IMR-90 (cell line): ENCODE measurements around the gene HCFC1. TPM values are rescaled to one million over a fixed set of nuclear protein-coding genes. Genes with fewer than 3 reads are reported as not detected.

Experiments
- ATAC-seq: fragments of 200-7000 bp; cut with Tn5 transposase; 2 replicates; pipeline ENCODE4 v1.9.1; 2020; ENCODE audit warnings: low read depth, mild to moderate bottlenecking, moderate library complexity
- BruUV-seq: library from RNA; stranded (reverse); fragments of 400-500 nt; replicated peaks from 2 replicates; lab custom pipeline; 2021; lab: Mats Ljungman, UMichigan
- CTCF ChIA-PET: fragments of 300-600 bp; formaldehyde crosslinking; extraction: SDS; loops from one replicate; lab custom pipeline; 2021; ENCODE audit warnings: antibody characterized with exemption; lab: Yijun Ruan, JAX
- POLR2A ChIA-PET: fragments of 300-600 bp; sonication (Branson Sonifier 250); formaldehyde crosslinking; loops from one replicate; lab custom pipeline; 2022; ENCODE audit warnings: antibody characterized with exemption; ENCODE audit not compliant: unreplicated experiment; lab: Charles Lee
- DNase-seq: peaks from one replicate; pipeline ENCODE4 v3.0.0; 2013
- H2AFZ ChIP-seq: replicated peaks from 2 replicates; pipeline ENCODE3; 2013; ENCODE audit warnings: low read length, mild to moderate bottlenecking; ENCODE audit not compliant: poor library complexity
- H2AK5ac ChIP-seq: 2 replicates; pipeline ENCODE4 v1.6.1; 2013; ENCODE audit warnings: low read depth, low read length, inconsistent platforms
- H2AK9ac ChIP-seq: replicated peaks from 2 replicates; pipeline ENCODE3; 2013; ENCODE audit warnings: mild to moderate bottlenecking, low read depth, low read length, moderate library complexity; ENCODE audit not compliant: poor library complexity
- H2BK120ac ChIP-seq: 2 replicates; pipeline ENCODE4 v1.6.1; 2013; ENCODE audit warnings: low read depth, low read length, inconsistent platforms
- H2BK15ac ChIP-seq: 3 replicates; pipeline ENCODE4 v1.6.1; 2013; ENCODE audit warnings: low read depth, low read length, inconsistent platforms
- H2BK20ac ChIP-seq: 2 replicates; pipeline ENCODE4 v1.6.1; 2013; ENCODE audit warnings: low read depth, mild to moderate bottlenecking, inconsistent platforms, low read length, moderate library complexity
- H2BK5ac ChIP-seq: 2 replicates; pipeline ENCODE4 v1.6.1; 2013; ENCODE audit warnings: mild to moderate bottlenecking, low read depth, low read length, inconsistent platforms; ENCODE audit not compliant: poor library complexity, severe bottlenecking
- H3K14ac ChIP-seq: replicated peaks from 2 replicates; pipeline ENCODE4 v1.6.1; 2013; ENCODE audit warnings: low read depth, low read length, inconsistent platforms
- H3K18ac ChIP-seq: 2 replicates; pipeline ENCODE4 v1.6.1; 2013; ENCODE audit warnings: low read depth, low read length, control low read depth
- H3K23ac ChIP-seq: 2 replicates; pipeline ENCODE4 v1.6.1; 2013; ENCODE audit warnings: low read depth, low read length, inconsistent platforms
- H3K27ac ChIP-seq: 2 replicates; pipeline ENCODE4 v1.5.1; 2013; ENCODE audit warnings: mild to moderate bottlenecking, control low read depth, low read length; ENCODE audit not compliant: insufficient read depth
- H3K27me3 ChIP-seq: 2 replicates; pipeline ENCODE4 v1.6.1; 2013; ENCODE audit warnings: low read length; ENCODE audit not compliant: control insufficient read depth, insufficient read depth
- H3K36me3 ChIP-seq: 2 replicates; pipeline ENCODE4 v1.6.1; 2013; ENCODE audit warnings: low read length, mixed read lengths; ENCODE audit not compliant: control insufficient read depth, insufficient read depth
- H3K4ac ChIP-seq: 2 replicates; pipeline ENCODE4 v1.6.1; 2013; ENCODE audit warnings: low read depth, low read length, inconsistent platforms
- H3K4me1 ChIP-seq: 2 replicates; pipeline ENCODE4 v1.6.1; 2013; ENCODE audit warnings: low read length, mixed read lengths; ENCODE audit not compliant: control insufficient read depth, insufficient read depth
- H3K4me2 ChIP-seq: 2 replicates; pipeline ENCODE4 v1.6.1; 2013; ENCODE audit warnings: low read depth, mild to moderate bottlenecking, control low read depth, low read length, moderate library complexity
- H3K4me3 ChIP-seq: 2 replicates; pipeline ENCODE4 v1.5.1; 2013; ENCODE audit warnings: low read depth, mild to moderate bottlenecking, control low read depth, low read length, moderate library complexity; ENCODE audit not compliant: insufficient read depth
- H3K56ac ChIP-seq: 2 replicates; pipeline ENCODE4 v1.6.1; 2013; ENCODE audit warnings: low read length, inconsistent platforms; ENCODE audit not compliant: insufficient read depth; ENCODE audit errors: extremely low read depth
- H3K79me1 ChIP-seq, 2 experiments: 2 replicates each; pipeline ENCODE4 v1.6.1; 2013; ENCODE audit warnings: low read length in 2 of 2, inconsistent platforms in 1 of 2, low read depth in 1 of 2
- H3K9ac ChIP-seq: 2 replicates; pipeline ENCODE4 v1.6.1; 2013; ENCODE audit warnings: low read depth, low read length, control low read depth
- H3K9me1 ChIP-seq: 2 replicates; pipeline ENCODE4 v1.6.1; 2013; ENCODE audit warnings: low read length, inconsistent platforms; ENCODE audit not compliant: insufficient read depth
- H3K9me3 ChIP-seq: 2 replicates; pipeline ENCODE4 v1.6.1; 2013; ENCODE audit warnings: low read length; ENCODE audit not compliant: control insufficient read depth, insufficient read depth
- H4K20me1 ChIP-seq: 2 replicates; pipeline ENCODE4 v1.6.1; 2013; ENCODE audit warnings: low read length, inconsistent platforms; ENCODE audit not compliant: insufficient read depth
- H4K5ac ChIP-seq: 2 replicates; pipeline ENCODE4 v1.6.1; 2013; ENCODE audit warnings: mild to moderate bottlenecking, low read depth, low read length, control low read depth
- H4K8ac ChIP-seq, 2 experiments: 2 replicates each; pipeline ENCODE4 v1.6.1; 2013; ENCODE audit warnings: low read depth in 2 of 2, low read length in 2 of 2, control low read depth in 1 of 2, inconsistent platforms in 1 of 2
- H4K91ac ChIP-seq: 2 replicates; pipeline ENCODE4 v1.6.1; 2013; ENCODE audit warnings: low read depth, low read length, inconsistent platforms; ENCODE audit not compliant: insufficient read depth
- BHLHE40 ChIP-seq: fragments of 150-350 bp; IDR thresholded peaks from 2 replicates; pipeline ENCODE4 v1.6.1; 2016; ENCODE audit warnings: mild to moderate bottlenecking, low read depth, low read length
- CEBPB ChIP-seq: IDR thresholded peaks from 2 replicates; pipeline ENCODE4 v1.6.1; 2012; ENCODE audit warnings: low read depth, low read length, improper control_type of control experiment
- CHD1 ChIP-seq: IDR thresholded peaks from 2 replicates; pipeline ENCODE4 v1.6.1; 2012; ENCODE audit warnings: low read depth, low read length, improper control_type of control experiment
- CTCF ChIP-seq: conservative IDR thresholded peaks from 2 replicates; pipeline ENCODE4 v1.5.1; 2012; ENCODE audit warnings: mild to moderate bottlenecking, low read depth, low read length, improper control_type of control experiment
- ELK1 ChIP-seq: fragments of 150-350 bp; IDR thresholded peaks from 2 replicates; pipeline ENCODE4 v1.6.1; 2016; ENCODE audit warnings: low read depth, mild to moderate bottlenecking, low read length, moderate library complexity, borderline replicate concordance
- FOS ChIP-seq: fragments of 150-350 bp; IDR thresholded peaks from 2 replicates; pipeline ENCODE4 v1.6.1; 2016; ENCODE audit warnings: low read depth, low read length
- MAFK ChIP-seq: IDR thresholded peaks from 2 replicates; pipeline ENCODE4 v1.6.1; 2012; ENCODE audit warnings: low read depth, low read length, improper control_type of control experiment
- MAZ ChIP-seq: IDR thresholded peaks from 2 replicates; pipeline ENCODE4 v1.6.1; 2012; ENCODE audit warnings: low read depth, mild to moderate bottlenecking, low read length, improper control_type of control experiment, moderate library complexity, borderline replicate concordance
- MXI1 ChIP-seq: IDR thresholded peaks from 2 replicates; pipeline ENCODE4 v1.6.1; 2012; ENCODE audit warnings: low read depth, mild to moderate bottlenecking, low read length, moderate library complexity, borderline replicate concordance
- NFE2L2 ChIP-seq: fragments of 150-350 bp; IDR thresholded peaks from 2 replicates; pipeline ENCODE4 v1.6.1; 2016; ENCODE audit warnings: low read depth, mild to moderate bottlenecking, low read length
- RAD21 ChIP-seq: IDR thresholded peaks from 2 replicates; pipeline ENCODE4 v1.6.1; 2012; ENCODE audit warnings: low read length, improper control_type of control experiment
- RCOR1 ChIP-seq: IDR thresholded peaks from 2 replicates; pipeline ENCODE4 v1.6.1; 2012; ENCODE audit warnings: mild to moderate bottlenecking, low read length, improper control_type of control experiment; ENCODE audit not compliant: insufficient replicate concordance
- RFX5 ChIP-seq: IDR thresholded peaks from 2 replicates; pipeline ENCODE4 v1.8.0; 2012; ENCODE audit warnings: low read depth, mild to moderate bottlenecking, low read length, moderate library complexity
- SMC3 ChIP-seq: fragments of 150-350 bp; IDR thresholded peaks from 2 replicates; pipeline ENCODE4 v1.6.1; 2016; ENCODE audit warnings: low read depth, mild to moderate bottlenecking, antibody characterized with exemption, low read length, moderate library complexity
- USF2 ChIP-seq: fragments of 150-350 bp; IDR thresholded peaks from 2 replicates; pipeline ENCODE4 v1.6.1; 2017; ENCODE audit warnings: mild to moderate bottlenecking, antibody characterized with exemption, low read length, low read depth
- WGBS, 2 experiments: methylation state at CpG; one replicate each; pipeline versions ENCODE4 v1.1.5 to v1.1.7; 2013; ENCODE audit warnings: missing lambda C conversion rate in 2 of 2; ENCODE audit not compliant: insufficient read length in 1 of 2; ENCODE audit errors: extremely low coverage in 2 of 2; 5-methylcytosine and 5-hydroxymethylcytosine counted together
- dilution Hi-C: fragments of 300-500 bp; cut with HindIII; formaldehyde crosslinking; loops from one replicate; pipeline ENCODE4 v1.14.3; 2018; ENCODE audit warnings: low sequenced_read_pairs; ENCODE audit not compliant: unreplicated experiment
- in situ Hi-C: fragments of 300-500 bp; cut with MboI; formaldehyde crosslinking; loops from 3 replicates; pipeline ENCODE4 v1.14.3; 2019; ENCODE audit warnings: low sequenced_read_pairs, inconsistent platforms, mixed read lengths
- intact Hi-C: fragments of 100-400 bp; cut with micrococcal nuclease; formaldehyde crosslinking; loops from 2 replicates; pipeline ENCODE4 v1.10.0; 2022
- polyA plus RNA-seq, 3 experiments: library from polyadenylated mRNA; depleted of rRNA; stranded (reverse); fragments of >200 nt; gene quantifications; 2 replicates each; pipeline ENCODE4 v1.2.3, GENCODE V29; 2012; ENCODE audit warnings: low replicate concordance in 1 of 3
- total RNA-seq: library from RNA; depleted of rRNA; stranded (reverse); fragments of >200 nt; gene quantifications from 2 replicates; pipeline ENCODE4 v1.2.3, GENCODE V29; 2012

HCFC1 gene
- total and polyA plus RNA-seq, 2 of the 4 experiments (the other 2 are of a cell fraction), result 3.2 to 17.6 TPM

GRCh38 chrX:153910446-153910845 is 61.2 kb downstream of the HCFC1 start:
- no peak overlapping the region for H2AFZ ChIP-seq
- H2BK5ac ChIP-seq, result no peak overlapping the region
- no peak overlapping the region for H2BK20ac ChIP-seq
- H2BK15ac ChIP-seq, result no peak overlapping the region
- dilution Hi-C loops (no loop called here), in situ Hi-C loops (loop anchor here (25.0 kb wide), 1 partner anchor 948 kb away; no protein-coding TSS in a partner anchor), intact Hi-C loops (no loop called here)
- H3K27me3 ChIP-seq, result peaks cover 13% of the 10 kb centered on the region
- H3K27ac ChIP-seq, result no peak overlapping the region
- CTCF ChIA-PET, result interaction anchor here (0.6 kb wide), 1 partner anchor 906 kb away, joined by 3 read pairs; no protein-coding TSS in a partner anchor
- WGBS, 2 experiments, result no CpG with 5 or more reads among the region's 22 CpGs
- no peak overlapping the region for H2BK120ac ChIP-seq
- H3K4me1 ChIP-seq, result no peaks in the 10 kb centered on the region
- no peak overlapping the region for H3K9ac ChIP-seq
- no TSS peak for BruUV-seq
- no peak overlapping the region for H3K4ac ChIP-seq
- H3K4me3 ChIP-seq, result no peak overlapping the region
- no peaks in the 10 kb centered on the region; the same call in 1 of the 2 replicates for H3K9me3 ChIP-seq
- H3K14ac ChIP-seq, result no peak overlapping the region
- POLR2A ChIA-PET, result no interaction called here
- DNase-seq, result no peak
- no peak overlapping the region for H4K8ac ChIP-seq
- no peak overlapping the region for H3K23ac ChIP-seq
- ATAC-seq, result no peak
- no peak for TF ChIP-seq RFX5
- no peak for TF ChIP-seq MAFK
- no peak for TF ChIP-seq BHLHE40
- TF ChIP-seq MXI1, result no peak
- TF ChIP-seq USF2, result no peak
- TF ChIP-seq NFE2L2, result no peak
- TF ChIP-seq CEBPB, result no peak
- no peak for TF ChIP-seq CTCF
- no peak for TF ChIP-seq RCOR1
- no peak for TF ChIP-seq FOS
- TF ChIP-seq SMC3, result no peak
- no peak for TF ChIP-seq MAZ
- TF ChIP-seq ELK1, result no peak
- no peak for TF ChIP-seq RAD21
- no peak for TF ChIP-seq CHD1
- no peak overlapping the region for H3K56ac ChIP-seq
- H4K5ac ChIP-seq, result no peak overlapping the region
- no peak overlapping the region for H2AK5ac ChIP-seq
- no peaks in the 10 kb centered on the region for H3K9me1 ChIP-seq
- H3K18ac ChIP-seq, result no peak overlapping the region
- no peaks in the 10 kb centered on the region for H4K20me1 ChIP-seq
- no peaks in the 10 kb centered on the region for H3K36me3 ChIP-seq
- H4K91ac ChIP-seq, result no peak overlapping the region
- H3K4me2 ChIP-seq, result no peak overlapping the region
- H2AK9ac ChIP-seq, result no peak overlapping the region
- no peaks in the 10 kb centered on the region for H3K79me1 ChIP-seq
